Panc1 (cell line): ENCODE data around the gene TSPYL2.

Experiments used
- CTCF ChIP-seq: fragments of 450-650 bp; IDR thresholded peaks from 2 replicates; pipeline ENCODE4 v1.5.1; 2017; ENCODE audit warnings: mild to moderate bottlenecking
- POLR2AphosphoS5 ChIP-seq: IDR thresholded peaks from 2 replicates; pipeline ENCODE4 v1.6.1; 2012; ENCODE audit warnings: mild to moderate bottlenecking, low read depth, low read length, moderate library complexity
- SIN3A ChIP-seq: IDR thresholded peaks from 2 replicates; pipeline ENCODE4 v1.6.1; 2012; ENCODE audit warnings: low read depth, mild to moderate bottlenecking, low read length, moderate library complexity, borderline replicate concordance; ENCODE audit not compliant: insufficient read depth
- TCF7L2 ChIP-seq: IDR thresholded peaks from 2 replicates; pipeline ENCODE4 v1.6.1; 2011; ENCODE audit warnings: mild to moderate bottlenecking, low read depth, low read length, inconsistent platforms
- TF ChIP-seq, protein P1 (sequence below), 2 experiments: IDR thresholded peaks; 2 replicates each; pipeline ENCODE4 v1.6.1; 2011 to 2012; ENCODE audit warnings: low read depth in 2 of 2, control low read depth in 1 of 2, low read length in 1 of 2, mild to moderate bottlenecking in 1 of 2, moderate library complexity in 1 of 2; ENCODE audit not compliant: insufficient read depth in 1 of 2

DNA sequence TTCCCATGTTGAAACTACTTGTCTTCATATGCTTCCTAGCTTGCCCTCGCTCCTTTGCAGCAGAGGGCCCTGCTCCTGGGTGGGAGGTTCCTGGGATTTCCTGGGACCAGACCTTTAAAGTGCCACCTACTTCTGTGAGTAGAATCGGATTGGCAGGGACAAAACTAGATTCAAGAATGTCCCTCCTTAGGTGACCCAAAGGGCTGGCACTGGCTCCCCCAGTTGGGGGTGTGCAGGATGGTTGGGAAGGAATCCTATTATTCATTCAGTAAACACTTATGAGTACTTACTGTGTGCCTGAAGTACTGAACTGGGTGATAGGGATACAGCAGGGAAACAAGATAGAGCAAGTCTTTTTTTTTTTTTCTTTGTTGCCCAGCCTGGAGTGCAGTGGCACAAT, 9.2 kb downstream of the TSPYL2 start:
- TF ChIP-seq CTCF, result no peak
- TF ChIP-seq POLR2AphosphoS5, result no peak
- TF ChIP-seq, protein P1, sequence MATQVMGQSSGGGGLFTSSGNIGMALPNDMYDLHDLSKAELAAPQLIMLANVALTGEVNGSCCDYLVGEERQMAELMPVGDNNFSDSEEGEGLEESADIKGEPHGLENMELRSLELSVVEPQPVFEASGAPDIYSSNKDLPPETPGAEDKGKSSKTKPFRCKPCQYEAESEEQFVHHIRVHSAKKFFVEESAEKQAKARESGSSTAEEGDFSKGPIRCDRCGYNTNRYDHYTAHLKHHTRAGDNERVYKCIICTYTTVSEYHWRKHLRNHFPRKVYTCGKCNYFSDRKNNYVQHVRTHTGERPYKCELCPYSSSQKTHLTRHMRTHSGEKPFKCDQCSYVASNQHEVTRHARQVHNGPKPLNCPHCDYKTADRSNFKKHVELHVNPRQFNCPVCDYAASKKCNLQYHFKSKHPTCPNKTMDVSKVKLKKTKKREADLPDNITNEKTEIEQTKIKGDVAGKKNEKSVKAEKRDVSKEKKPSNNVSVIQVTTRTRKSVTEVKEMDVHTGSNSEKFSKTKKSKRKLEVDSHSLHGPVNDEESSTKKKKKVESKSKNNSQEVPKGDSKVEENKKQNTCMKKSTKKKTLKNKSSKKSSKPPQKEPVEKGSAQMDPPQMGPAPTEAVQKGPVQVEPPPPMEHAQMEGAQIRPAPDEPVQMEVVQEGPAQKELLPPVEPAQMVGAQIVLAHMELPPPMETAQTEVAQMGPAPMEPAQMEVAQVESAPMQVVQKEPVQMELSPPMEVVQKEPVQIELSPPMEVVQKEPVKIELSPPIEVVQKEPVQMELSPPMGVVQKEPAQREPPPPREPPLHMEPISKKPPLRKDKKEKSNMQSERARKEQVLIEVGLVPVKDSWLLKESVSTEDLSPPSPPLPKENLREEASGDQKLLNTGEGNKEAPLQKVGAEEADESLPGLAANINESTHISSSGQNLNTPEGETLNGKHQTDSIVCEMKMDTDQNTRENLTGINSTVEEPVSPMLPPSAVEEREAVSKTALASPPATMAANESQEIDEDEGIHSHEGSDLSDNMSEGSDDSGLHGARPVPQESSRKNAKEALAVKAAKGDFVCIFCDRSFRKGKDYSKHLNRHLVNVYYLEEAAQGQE (IDR thresholded peaks at IDR 0.05; ENCODE audit: insufficient read depth in 1 of 2, low read depth in 2 of 2, low read length in 1 of 2), result no peak
- no peak for TF ChIP-seq SIN3A
- no peak for TF ChIP-seq TCF7L2
